B cell (primary cell): ENCODE data around the gene USH1G. TPM values are rescaled to one million over a fixed set of nuclear protein-coding genes. Genes with fewer than 3 reads are reported as not detected.

Source experiments
- ATAC-seq: fragments of 200-7000 bp; cut with Tn5 transposase; one replicate; pipeline ENCODE4 v1.10.0; 2021; ENCODE audit warnings: low read depth, mild to moderate bottlenecking, moderate number of reproducible peaks, moderate library complexity
- CTCF ChIA-PET: fragments of 350-600 bp; sonication (Branson Sonifier 250); formaldehyde crosslinking; loops from one replicate; lab custom pipeline; 2021; ENCODE audit warnings: antibody characterized with exemption, inconsistent platforms; lab: Charles Lee
- POLR2A ChIA-PET: fragments of 350-600 bp; sonication (Branson Sonifier 250); formaldehyde crosslinking; loops from one replicate; lab custom pipeline; 2021; ENCODE audit warnings: antibody characterized with exemption; lab: Charles Lee
- DNase-seq: peaks from one replicate; pipeline ENCODE4 v3.0.0; 2013
- H2AFZ ChIP-seq: 2 replicates; pipeline ENCODE4 v1.6.1; 2012; ENCODE audit warnings: mild to moderate bottlenecking, low read depth, low read length; ENCODE audit not compliant: insufficient read depth, poor library complexity, severe bottlenecking
- H3K27ac ChIP-seq, 2 donors: 1 replicate in 1 of 2; 2 replicates in 1 of 2; pipeline ENCODE4 v1.5.1; 2012 to 2013; ENCODE audit warnings: low read length in 2 of 2, mild to moderate bottlenecking in 2 of 2, moderate library complexity in 1 of 2
- H3K27me3 ChIP-seq, 4 experiments: fragments of 200-600 bp in 1 of 4; sonication (generic) in 1 of 4; replicated peaks in 1 of 4; 1 replicate in 2 of 4; 2 replicates in 2 of 4; pipeline versions ENCODE4 v1.6.1 to v1.7.0; 2013 to 2016; ENCODE audit warnings: low read length in 3 of 4, mild to moderate bottlenecking in 2 of 4, mixed read lengths in 1 of 4, moderate library complexity in 1 of 4; ENCODE audit not compliant: insufficient read depth in 4 of 4, control insufficient read depth in 3 of 4; ENCODE audit errors: control extremely low read depth in 1 of 4
- H3K36me3 ChIP-seq, 2 experiments: replicated peaks in 1 of 2; 1 replicate in 1 of 2; 2 replicates in 1 of 2; pipeline versions ENCODE4 v1.6.1 to v1.7.1; 2013; ENCODE audit warnings: low read length in 1 of 2; ENCODE audit not compliant: insufficient read depth in 2 of 2, control insufficient read depth in 1 of 2; ENCODE audit errors: control extremely low read depth in 1 of 2, extremely low read depth in 1 of 2
- H3K4me1 ChIP-seq, 2 donors: fragments of 200-600 bp in 1 of 2; sonication (generic) in 1 of 2; 1 replicate in 1 of 2; 2 replicates in 1 of 2; pipeline versions ENCODE4 v1.5.1 to v1.6.1; 2013 to 2017; ENCODE audit warnings: low read length in 2 of 2; ENCODE audit not compliant: control insufficient read depth in 2 of 2, insufficient read depth in 2 of 2
- H3K4me2 ChIP-seq: replicated peaks from 2 replicates; pipeline ENCODE3; 2012; ENCODE audit warnings: mild to moderate bottlenecking, low read depth, low read length; ENCODE audit not compliant: poor library complexity, severe bottlenecking
- H3K4me3 ChIP-seq, 5 experiments: fragments of 200-600 bp in 1 of 5; sonication (generic) in 1 of 5; 1 replicate in 3 of 5; 2 replicates in 2 of 5; pipeline versions ENCODE4 v1.5.1 to v1.7.0; 2011 to 2016; ENCODE audit warnings: low read length in 4 of 5, mild to moderate bottlenecking in 4 of 5, low read depth in 2 of 5, control low read depth in 1 of 5, moderate library complexity in 1 of 5; ENCODE audit not compliant: insufficient read depth in 1 of 5; ENCODE audit errors: control extremely low read depth in 1 of 5, extremely low read depth in 1 of 5
- H3K79me2 ChIP-seq: fragments of 200-600 bp; sonication (generic); one replicate; pipeline ENCODE4 v1.6.0; 2016; ENCODE audit warnings: low read length; ENCODE audit not compliant: control insufficient read depth, insufficient read depth
- H3K9ac ChIP-seq: fragments of 200-600 bp; sonication (generic); 2 replicates; pipeline ENCODE4 v1.6.1; 2017; ENCODE audit warnings: mild to moderate bottlenecking, low read length, moderate library complexity
- H3K9me3 ChIP-seq, 3 donors: one replicate each; pipeline versions ENCODE4 v1.6.1 to v1.7.1; 2013; ENCODE audit warnings: low read length in 2 of 3; ENCODE audit not compliant: control insufficient read depth in 2 of 3, insufficient read depth in 1 of 3; ENCODE audit errors: control extremely low read depth in 1 of 3
- H4K20me1 ChIP-seq: 2 replicates; pipeline ENCODE4 v1.6.0; 2012; ENCODE audit warnings: mild to moderate bottlenecking, low read length; ENCODE audit not compliant: insufficient read depth, control insufficient read depth, poor library complexity, severe bottlenecking
- H3K27ac Mint-ChIP-seq: one replicate; pipeline ENCODE4 v1.8.0; 2021; ENCODE audit warnings: mixed read lengths
- H3K27me3 Mint-ChIP-seq: one replicate; pipeline ENCODE4 v1.8.0; 2021; ENCODE audit warnings: mixed read lengths
- H3K4me1 Mint-ChIP-seq: one replicate; pipeline ENCODE4 v1.8.0; 2021; ENCODE audit warnings: mixed read lengths
- H3K4me3 Mint-ChIP-seq: one replicate; pipeline ENCODE4 v1.8.0; 2021; ENCODE audit warnings: mixed read lengths
- H3K9me3 Mint-ChIP-seq: one replicate; pipeline ENCODE4 v1.8.0; 2022; ENCODE audit warnings: mixed read lengths; ENCODE audit not compliant: insufficient read depth
- CTCF ChIP-seq: fragments of 200-600 bp; IDR thresholded peaks from one replicate; pipeline ENCODE4 v1.8.0; 2022; ENCODE audit warnings: antibody characterized with exemption, mild to moderate bottlenecking
- EZH2 ChIP-seq: IDR thresholded peaks from 2 replicates; pipeline ENCODE4 v1.6.1; 2012; ENCODE audit warnings: borderline replicate concordance, low read depth, mild to moderate bottlenecking, moderate library complexity, low read length; ENCODE audit not compliant: insufficient read depth, poor library complexity, severe bottlenecking
- WGBS: methylation state at CpG from one replicate; pipeline ENCODE4 v1.1.5; 2013; ENCODE audit warnings: missing lambda C conversion rate; ENCODE audit not compliant: insufficient coverage; 5-methylcytosine and 5-hydroxymethylcytosine counted together
- intact Hi-C: fragments of 100-400 bp; cut with micrococcal nuclease; formaldehyde crosslinking; loops from one replicate; pipeline ENCODE4 v1.10.0; 2022
- polyA plus RNA-seq: library from polyadenylated mRNA; depleted of rRNA; stranded (reverse); fragments of >200 nt; gene quantifications from 2 replicates; pipeline ENCODE4 v1.2.3, GENCODE V29; 2012
- total RNA-seq, 2 donors: library from RNA; stranded (reverse); fragments of 120-200 nt in 1 of 2; gene quantifications; 1 replicate in 1 of 2; 2 replicates in 1 of 2; pipeline versions ENCODE4 v1.2.3 to v1.2.4, GENCODE V29; 2013 to 2022

Gene USH1G
- total and polyA plus RNA-seq, 2 donors (not counting 1 experiment from before 2014, with no cell fraction given) = not detected

- Histone ChIP-seq H2AFZ (no peak overlapping the region), H4K20me1 (no peaks in the 10 kb centered on the region), H3K27ac (no peak overlapping the region), H3K27me3 (peaks cover 0 to 18% (median 0%) of the 10 kb centered on the region in 4 experiments), H3K4me2 (no peak overlapping the region), H3K9me3 (peaks cover 0 to 4% (median 0%) of the 10 kb centered on the region in 3 donors), H3K9ac (no peak overlapping the region), H3K36me3 (no peaks in the 10 kb centered on the region), H3K4me1 (no peaks in the 10 kb centered on the region), H3K4me3 (no peak overlapping the region), H3K79me2 (no peaks in the 10 kb centered on the region)
- ChIA-PET POLR2A (no interaction called here), CTCF (interaction anchor here (1.3 kb wide), 1 partner anchor 10 kb away, joined by 4 read pairs; no protein-coding TSS in a partner anchor)
- Mint-ChIP-seq H3K4me1 (no peaks in the 10 kb centered on the region), H3K27ac (no peak overlapping the region), H3K9me3 (no peaks in the 10 kb centered on the region), H3K27me3 (peaks cover 25% of the 10 kb centered on the region), H3K4me3 (no peak overlapping the region)
- intact Hi-C loops = no loop called here
- DNase-seq (no peak), ATAC-seq (no peak)
- WGBS = 94% methylated on average over 15 of the region's 17 CpGs
- TF ChIP-seq EZH2 (no peak), CTCF (no peak)
Measured at GRCh38 chr17:74947041-74947754, 24.1 kb upstream of the USH1G start.

- DNase-seq = no peak
- Histone ChIP-seq H4K20me1 (no peaks in the 10 kb centered on the region), H3K4me3 (no peak overlapping the region), H3K36me3 (no peaks in the 10 kb centered on the region), H3K9me3 (peaks cover 0 to 4% (median 0%) of the 10 kb centered on the region in 3 donors), H2AFZ (no peak overlapping the region), H3K4me2 (no peak overlapping the region), H3K9ac (no peak overlapping the region), H3K27me3 (peaks cover 0 to 18% (median 0%) of the 10 kb centered on the region in 4 experiments), H3K27ac (no peak overlapping the region), H3K4me1 (no peaks in the 10 kb centered on the region), H3K79me2 (no peaks in the 10 kb centered on the region)
- Mint-ChIP-seq H3K27ac (no peak overlapping the region), H3K27me3 (peaks cover 30% of the 10 kb centered on the region), H3K4me1 (no peaks in the 10 kb centered on the region), H3K4me3 (no peak overlapping the region), H3K9me3 (no peaks in the 10 kb centered on the region)
- 89% methylated on average over 14 of the region's 14 CpGs for WGBS
- no peak for ATAC-seq
- CTCF ChIA-PET = interaction anchor here (1.3 kb wide), 1 partner anchor 11 kb away, joined by 4 read pairs; no protein-coding TSS in a partner anchor
- no peak for TF ChIP-seq EZH2
- TF ChIP-seq CTCF = no peak
- POLR2A ChIA-PET = no interaction called here
- intact Hi-C loops = no loop called here
Measured at GRCh38 chr17:74946641-74947040, 23.6 kb upstream of the USH1G start.
